Stimulated activated CD4-positive, alpha-beta T cell treated with anti-CD3 and anti-CD28 coated beads, Interleukin-1b, Interleukin-23, amount 100 ng/mL, for 4 hours (primary cell): ENCODE data around the gene DIAPH1.

ENCODE experiments used
- DNase-seq, 2 donors: peaks; one replicate each; pipeline ENCODE4 v3.0.0-alpha.2; 2020; ENCODE audit warnings: low read depth in 2 of 2

The DIAPH1 gene

GRCh38 chr5:141519605-141520565 lies 98.9 kb downstream of the DIAPH1 start:
- no peak for DNase-seq

- no peak for DNase-seq
These were observed 100.2 kb downstream of the DIAPH1 start for GRCh38 chr5:141518618-141519015.

GRCh38 chr5:141517880-141518617 lies 100.8 kb downstream of the DIAPH1 start:
- DNase-seq = no peak

GRCh38 chr5:141517312-141517711 lies 101.5 kb downstream of the DIAPH1 start:
- DNase-seq = no peak

- no peak for DNase-seq
These were observed 102.2 kb downstream of the DIAPH1 start for GRCh38 chr5:141516672-141517025.

DNA sequence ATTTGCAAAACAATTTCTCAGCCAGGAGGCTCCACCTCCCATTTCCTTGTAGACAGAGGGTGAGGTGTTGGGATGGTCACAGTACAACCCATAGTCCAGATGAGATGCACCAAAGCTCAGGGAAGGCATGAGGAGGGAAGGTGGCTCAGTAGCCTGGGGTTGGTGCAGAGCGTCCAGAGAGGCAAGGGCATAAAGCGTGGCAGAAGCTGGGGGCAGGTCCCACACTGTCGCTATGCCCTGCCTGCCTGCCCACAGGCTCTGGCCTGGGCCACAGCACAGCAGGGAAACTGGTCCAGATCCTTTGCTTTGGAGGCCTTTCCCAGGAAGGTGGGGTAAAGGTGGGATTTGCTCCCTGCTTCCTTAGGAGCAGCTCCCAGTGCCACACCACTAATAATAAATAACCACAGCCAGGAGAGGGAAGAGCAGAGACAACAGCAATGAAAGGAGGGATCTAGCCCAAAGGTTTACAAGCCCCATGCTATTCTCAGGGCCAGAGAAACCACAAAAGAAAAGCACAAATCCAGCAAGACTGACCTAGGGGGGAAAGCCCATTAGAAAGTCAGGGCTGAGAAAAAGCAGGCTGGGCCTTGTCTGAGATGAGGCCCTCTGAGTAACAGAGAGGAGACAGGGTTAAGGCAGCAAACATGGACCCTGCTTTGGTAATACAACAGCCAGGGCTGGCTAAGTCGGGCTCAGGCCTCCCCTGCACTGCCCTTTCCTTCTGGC lies 102.7 kb downstream of the DIAPH1 start:
- no peak for DNase-seq

- DNase-seq = no peak
These were observed 103.7 kb downstream of the DIAPH1 start for GRCh38 chr5:141515141-141515540.

- no peak for DNase-seq
These were observed 104.3 kb downstream of the DIAPH1 start for GRCh38 chr5:141514330-141515133.

DNA sequence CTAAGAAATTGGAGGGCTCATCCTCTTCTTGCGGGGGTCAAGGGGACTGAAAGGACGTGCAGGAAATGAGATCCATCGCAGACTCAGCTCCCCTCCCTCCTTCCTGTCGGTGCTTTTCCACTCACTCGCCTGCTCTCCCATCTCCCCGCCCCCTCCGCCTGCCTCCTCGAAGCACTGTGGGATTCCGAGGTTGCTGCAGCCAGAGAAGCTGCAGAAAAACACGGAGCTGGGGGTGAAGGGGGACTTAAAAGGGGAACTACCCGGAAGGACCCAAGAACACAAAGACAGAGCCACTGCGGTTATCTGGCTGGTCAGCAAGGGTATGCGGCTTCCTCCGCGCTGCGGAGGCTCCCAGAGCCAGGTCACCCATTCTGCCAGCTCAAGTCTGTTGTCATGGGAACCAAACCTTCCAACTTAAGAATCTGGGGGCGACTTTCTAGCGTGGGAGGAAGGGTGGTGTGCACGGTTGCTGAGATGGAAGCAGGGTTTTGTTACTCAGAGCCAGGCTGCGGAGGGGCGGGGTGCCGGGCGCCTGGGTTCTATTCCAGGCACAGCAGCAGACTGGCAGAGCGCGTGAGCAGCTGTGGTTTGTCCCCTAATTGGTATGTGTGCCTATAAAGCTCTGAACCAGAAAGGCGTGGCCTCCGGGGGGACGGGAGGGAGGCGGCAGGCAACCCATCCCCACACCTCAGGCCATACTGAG lies 105.0 kb downstream of the DIAPH1 start:
- DNase-seq = peak; percentile 63 to 65

DNA sequence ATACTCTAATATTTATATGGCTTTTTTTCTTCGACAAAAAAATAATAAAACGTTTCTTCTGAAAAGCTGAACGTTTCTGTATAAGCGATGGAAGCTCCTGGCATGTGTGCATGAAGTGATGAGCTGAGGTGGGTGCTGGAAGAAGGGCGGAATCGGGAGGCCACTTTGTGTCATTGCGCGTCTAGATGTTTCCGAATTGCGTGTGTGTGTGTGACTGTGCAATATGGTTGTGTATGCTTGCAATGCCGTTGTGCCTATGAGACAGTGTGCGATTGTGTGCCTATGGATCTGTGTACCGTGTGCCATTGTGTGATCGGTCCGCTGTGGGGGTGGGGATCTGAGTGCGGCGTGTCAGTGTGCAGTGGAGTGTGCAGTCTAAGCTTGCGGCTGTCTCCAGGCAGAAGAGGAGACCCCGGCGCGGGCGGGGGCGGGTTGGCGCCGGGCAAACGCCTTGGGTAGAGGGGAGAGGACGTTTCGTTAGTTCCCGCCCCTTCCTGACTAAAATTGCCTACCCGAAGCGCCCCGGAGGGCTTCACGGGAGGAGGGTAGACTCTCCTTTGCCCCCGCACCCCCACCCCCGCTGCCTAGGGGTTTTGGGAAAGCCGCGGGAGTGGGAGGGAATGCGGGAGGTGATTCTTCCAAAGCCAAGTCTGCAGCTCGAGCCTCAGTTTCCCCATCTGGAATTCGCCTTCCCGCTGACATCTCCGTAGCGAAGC lies 105.7 kb downstream of the DIAPH1 start:
- DNase-seq = peak in 1 of 2 donors; percentile 24

DNA sequence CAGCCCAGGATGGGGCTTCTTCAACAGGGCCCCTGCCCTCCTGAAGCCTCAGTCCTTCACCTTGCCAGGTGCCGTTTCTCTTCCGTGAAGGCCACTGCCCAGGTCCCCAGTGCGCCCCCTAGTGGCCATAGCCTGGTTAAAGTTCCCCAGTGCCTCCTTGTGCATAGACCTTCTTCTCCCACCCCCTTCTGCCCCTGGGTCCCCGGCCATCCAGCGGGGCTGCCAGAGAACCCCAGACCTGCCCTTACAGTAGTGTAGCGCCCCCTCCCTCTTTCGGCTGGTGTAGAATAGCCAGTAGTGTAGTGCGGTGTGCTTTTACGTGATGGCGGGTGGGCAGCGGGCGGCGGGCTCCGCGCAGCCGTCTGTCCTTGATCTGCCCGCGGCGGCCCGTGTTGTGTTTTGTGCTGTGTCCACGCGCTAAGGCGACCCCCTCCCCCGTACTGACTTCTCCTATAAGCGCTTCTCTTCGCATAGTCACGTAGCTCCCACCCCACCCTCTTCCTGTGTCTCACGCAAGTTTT lies 106.3 kb downstream of the DIAPH1 start:
- DNase-seq = peak; percentile 77 to 84

GRCh38 chr5:141511771-141512325 lies 107.0 kb downstream of the DIAPH1 start:
- no peak for DNase-seq

- no peak for DNase-seq
These were observed 107.8 kb downstream of the DIAPH1 start for GRCh38 chr5:141510850-141511601.

DNA sequence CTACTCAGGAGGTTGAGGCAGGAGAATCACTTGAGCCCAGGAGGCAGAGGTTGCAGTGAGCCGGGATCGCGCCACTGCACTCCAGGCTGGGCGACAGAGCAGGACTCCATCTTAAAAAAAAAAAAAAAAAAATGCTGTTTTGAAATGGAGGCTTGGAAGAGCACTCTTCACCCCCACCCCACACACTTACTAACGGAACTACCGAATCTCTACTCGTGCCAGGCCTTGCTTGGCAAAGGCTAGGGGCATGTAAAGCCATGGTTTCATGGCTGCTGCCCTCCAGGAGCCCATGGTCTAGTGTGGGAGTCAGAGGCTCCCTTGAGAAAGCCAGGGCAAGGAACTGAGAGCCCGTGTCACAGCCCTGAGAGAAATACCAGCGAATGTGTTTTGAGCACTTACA lies 108.6 kb downstream of the DIAPH1 start:
- no peak for DNase-seq

DNA sequence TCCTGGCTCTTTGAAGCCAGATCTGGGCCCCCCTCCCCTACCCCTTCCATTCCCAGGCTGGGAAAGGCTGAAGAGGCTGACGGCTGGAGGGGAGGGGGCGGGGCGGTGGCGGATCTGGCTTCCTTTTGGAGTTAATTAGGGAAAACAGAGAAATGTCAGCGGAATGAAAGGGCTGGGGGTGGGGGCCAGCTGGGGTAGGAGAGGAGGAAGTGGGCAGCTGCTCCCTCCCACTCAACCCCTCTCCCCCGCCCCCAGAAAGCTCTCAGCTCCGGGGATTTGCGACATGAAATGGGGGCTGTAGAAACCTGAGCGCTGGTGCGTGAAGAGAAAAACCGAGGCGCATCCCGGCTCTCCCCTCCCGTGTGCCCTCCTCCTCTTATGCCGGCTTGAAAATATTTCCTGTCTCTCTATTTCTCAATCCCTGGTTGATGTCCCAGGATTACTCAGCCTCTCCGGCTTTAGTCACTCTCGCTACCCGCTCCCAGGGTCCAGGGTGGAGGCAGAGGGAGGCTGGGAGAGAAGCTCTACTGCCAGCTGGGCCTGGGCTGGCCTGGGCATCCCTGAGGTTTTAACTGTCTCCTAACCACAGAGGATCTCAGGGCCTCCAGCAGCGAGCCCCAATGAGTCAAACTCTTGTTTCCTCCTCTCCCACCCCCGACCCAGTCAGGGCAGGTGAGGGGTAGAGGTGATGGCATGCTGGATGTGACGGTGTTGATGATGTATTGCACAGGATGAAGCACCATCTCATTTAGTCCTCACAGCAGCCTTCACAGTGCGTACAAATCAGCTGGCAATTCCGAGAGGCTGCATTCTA lies 109.8 kb downstream of the DIAPH1 start:
- no peak for DNase-seq

- DNase-seq = no peak
These were observed 110.4 kb downstream of the DIAPH1 start for GRCh38 chr5:141508440-141508797.

- DNase-seq = no peak
These were observed 111.3 kb downstream of the DIAPH1 start for GRCh38 chr5:141507387-141508091.
